HepG2 (cell line): Measurements from ENCODE around the gene DBNDD1. TPM values are rescaled to one million over a fixed set of nuclear protein-coding genes. Genes with fewer than 3 reads are reported as not detected.

Experiments
- EHMT2 ChIP-seq: fragments of 200-600 bp; sonication (generic); IDR thresholded peaks from 2 replicates; pipeline ENCODE4 v1.7.0; 2017; ENCODE audit warnings: antibody characterized with exemption, low read depth, low read length, borderline replicate concordance
- FOSL2 ChIP-seq: sonication (generic); formaldehyde crosslinking; IDR thresholded peaks from 2 replicates; pipeline ENCODE4 v1.4.0; 2020; ENCODE audit warnings: missing genetic modification reagents
- HMG20B ChIP-seq: conservative IDR thresholded peaks from 2 replicates; pipeline ENCODE4 v1.6.1; 2016; ENCODE audit warnings: missing genetic modification reagents, missing compliant biosample characterization
- KDM5A ChIP-seq: fragments of 200-600 bp; sonication (generic); IDR thresholded peaks from 2 replicates; pipeline ENCODE4 v1.7.0; 2018; ENCODE audit warnings: antibody characterized with exemption, mild to moderate bottlenecking, low read length, borderline replicate concordance
- PHF20 ChIP-seq: sonication (generic); formaldehyde crosslinking; IDR thresholded peaks from 2 replicates; pipeline ENCODE4 v1.5.0; 2020; ENCODE audit warnings: mild to moderate bottlenecking, missing genetic modification reagents
- SIN3B ChIP-seq: fragments of 150-350 bp; IDR thresholded peaks from 2 replicates; pipeline ENCODE4 v1.6.1; 2014; ENCODE audit warnings: low read length
- SKI ChIP-seq: fragments of 450-650 bp; IDR thresholded peaks from one replicate; pipeline ENCODE4 v1.6.1; 2018; ENCODE audit warnings: mild to moderate bottlenecking; ENCODE audit not compliant: partially characterized antibody
- WIZ ChIP-seq: sonication (generic); formaldehyde crosslinking; IDR thresholded peaks from 2 replicates; pipeline ENCODE4 v1.5.1; 2020; ENCODE audit warnings: mild to moderate bottlenecking, missing genetic modification reagents
- ZNF24 ChIP-seq: fragments of 450-650 bp; IDR thresholded peaks from 2 replicates; pipeline ENCODE4 v1.6.1; 2017; ENCODE audit warnings: antibody characterized with exemption, mild to moderate bottlenecking
- ZNF263 ChIP-seq: sonication (generic); formaldehyde crosslinking; IDR thresholded peaks from 2 replicates; pipeline ENCODE4 v1.4.0; 2020; ENCODE audit warnings: missing genetic modification reagents
- ZNF343 ChIP-seq: sonication (generic); formaldehyde crosslinking; IDR thresholded peaks from 2 replicates; pipeline ENCODE4 v1.4.0; 2020; ENCODE audit warnings: mild to moderate bottlenecking, missing genetic modification reagents
- ZNF724P ChIP-seq: sonication (generic); formaldehyde crosslinking; IDR thresholded peaks from 2 replicates; pipeline ENCODE4 v1.8.0; 2022; ENCODE audit warnings: missing genetic modification reagents, borderline replicate concordance
- ZNF777 ChIP-seq: sonication (generic); formaldehyde crosslinking; IDR thresholded peaks from 2 replicates; pipeline ENCODE4 v1.4.0; 2020; ENCODE audit warnings: missing genetic modification reagents
- ZNF816 ChIP-seq: sonication (generic); formaldehyde crosslinking; IDR thresholded peaks from 2 replicates; pipeline ENCODE4 v1.8.0; 2022; ENCODE audit warnings: missing genetic modification reagents, mild to moderate bottlenecking, borderline replicate concordance
- polyA plus RNA-seq, 8 experiments: library from polyadenylated mRNA; depleted of rRNA in 3 of 8; stranded (reverse) in 7 of 8; unstranded in 1 of 8; fragments of >200 nt; fragmentation: Illumina TruSeq in 4 of 8; extraction: Trizol in 4 of 8; gene quantifications; 2 replicates each; pipeline versions ENCODE4 v1.2.1 to v1.2.3, GENCODE V29; 2011 to 2016; ENCODE audit warnings: low read depth in 4 of 8, missing spikeins in 1 of 8, mixed read lengths in 1 of 8; ENCODE audit not compliant: insufficient read depth in 1 of 8
- total RNA-seq, 5 experiments: library from RNA; depleted of rRNA; stranded (reverse); fragments of >200 nt; fragmentation: Illumina TruSeq; extraction: Trizol; gene quantifications; 2 replicates each; pipeline ENCODE4 v1.2.3, GENCODE V29; 2016; ENCODE audit warnings: low read depth in 1 of 5
- TF ChIP-seq, protein P1 (sequence below): sonication (generic); formaldehyde crosslinking; IDR thresholded peaks from 2 replicates; pipeline ENCODE4 v1.4.0; 2020; ENCODE audit warnings: missing genetic modification reagents
- TF ChIP-seq, protein P2 (sequence below): sonication (generic); formaldehyde crosslinking; IDR thresholded peaks from 2 replicates; pipeline ENCODE4 v1.5.1; 2020; ENCODE audit warnings: missing genetic modification reagents, mild to moderate bottlenecking, borderline replicate concordance
- TF ChIP-seq, protein P3 (sequence below): IDR thresholded peaks from 2 replicates; pipeline ENCODE4 v1.6.1; 2016; ENCODE audit warnings: missing compliant biosample characterization, missing genetic modification reagents, borderline replicate concordance
- TF ChIP-seq, protein P4 (sequence below): sonication (generic); formaldehyde crosslinking; IDR thresholded peaks from 2 replicates; pipeline ENCODE4 v1.8.1; 2023; ENCODE audit warnings: mild to moderate bottlenecking, missing genetic modification reagents, borderline replicate concordance
- TF ChIP-seq, protein P5 (sequence below): IDR thresholded peaks from 2 replicates; pipeline ENCODE4 v1.4.0; 2020; ENCODE audit warnings: mild to moderate bottlenecking, missing genetic modification reagents
- TF ChIP-seq, protein P6 (sequence below): sonication (generic); formaldehyde crosslinking; IDR thresholded peaks from 2 replicates; pipeline ENCODE4 v1.4.0; 2020; ENCODE audit warnings: missing genetic modification reagents
- TF ChIP-seq, protein P7 (sequence below): sonication (generic); formaldehyde crosslinking; IDR thresholded peaks from 2 replicates; pipeline ENCODE4 v1.8.0; 2022; ENCODE audit warnings: mild to moderate bottlenecking, missing genetic modification reagents; ENCODE audit not compliant: insufficient replicate concordance

DBNDD1 gene
- total and polyA plus RNA-seq, 2 of the 13 experiments (the other 11 are each of a cell fraction or from before 2014, with no cell fraction given): 17.0 to 40.4 TPM

DNA sequence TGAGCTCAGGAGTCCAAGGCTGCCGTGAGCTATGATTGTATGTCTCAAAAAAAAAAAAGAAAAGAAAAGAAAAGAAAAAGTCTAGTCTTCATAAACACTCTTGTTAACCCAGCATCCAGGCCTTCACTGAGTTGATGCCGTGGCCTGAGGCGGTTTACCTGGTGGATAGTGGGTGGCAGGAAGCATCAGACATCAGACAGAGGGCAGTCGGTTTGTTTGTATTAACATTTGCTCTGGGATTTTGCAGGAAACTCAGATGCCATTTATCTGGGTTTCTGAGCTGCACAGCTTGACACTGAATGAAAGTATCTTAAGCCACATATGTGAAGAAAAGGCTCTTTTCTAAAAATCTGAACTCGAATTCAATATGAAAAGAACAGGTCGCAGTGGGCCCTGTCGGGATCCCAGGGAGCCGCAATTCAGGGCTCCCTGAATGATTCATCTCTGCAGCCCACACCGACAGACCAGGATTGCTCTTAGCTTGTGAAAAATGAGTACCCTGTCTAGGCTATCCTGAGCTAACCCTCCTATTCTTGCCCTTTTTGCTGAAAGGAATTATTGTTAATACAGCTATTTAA is 1.1 kb upstream of the DBNDD1 start (continued):
- TF ChIP-seq HMG20B (no peak), KDM5A (peak; percentile 39; the same call in 1 of the 2 replicates), ZNF724P (0 out of 2 replicates have a peak, but pooled peaks have one; percentile 25), ZNF777 (CRISPR knock-in tag) (no peak), SIN3B (no peak), PHF20 (CRISPR knock-in tag) (peak; percentile 53; the same call in 1 of the 2 replicates), ZNF263 (CRISPR knock-in tag) (peak; percentile 71; the same call in 1 of the 2 replicates), SKI (no peak), FOSL2 (CRISPR knock-in tag) (0 out of 2 replicates have a peak, but pooled peaks have one; percentile 0), EHMT2 (no peak), ZNF24 (no peak), ZNF816 (CRISPR knock-in tag) (no peak), ZNF343 (CRISPR knock-in tag) (no peak), WIZ (CRISPR knock-in tag) (no peak)
- TF ChIP-seq, protein P1, sequence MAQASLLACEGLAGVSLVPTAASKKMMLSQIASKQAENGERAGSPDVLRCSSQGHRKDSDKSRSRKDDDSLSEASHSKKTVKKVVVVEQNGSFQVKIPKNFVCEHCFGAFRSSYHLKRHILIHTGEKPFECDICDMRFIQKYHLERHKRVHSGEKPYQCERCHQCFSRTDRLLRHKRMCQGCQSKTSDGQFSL: no peak
- TF ChIP-seq, protein P2, sequence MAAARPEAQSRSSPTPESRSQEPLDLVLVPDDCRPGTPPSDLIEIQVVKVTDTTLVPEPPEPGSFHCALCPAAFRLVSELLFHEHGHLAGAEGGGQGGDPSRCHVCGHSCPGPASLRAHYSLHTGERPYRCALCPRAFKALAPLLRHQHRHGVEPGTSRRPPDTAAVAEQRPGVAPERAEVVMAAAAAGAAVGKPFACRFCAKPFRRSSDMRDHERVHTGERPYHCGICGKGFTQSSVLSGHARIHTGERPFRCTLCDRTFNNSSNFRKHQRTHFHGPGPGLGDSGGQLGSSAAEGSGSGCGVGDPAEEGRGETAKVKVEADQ: no peak
- TF ChIP-seq, protein P3, sequence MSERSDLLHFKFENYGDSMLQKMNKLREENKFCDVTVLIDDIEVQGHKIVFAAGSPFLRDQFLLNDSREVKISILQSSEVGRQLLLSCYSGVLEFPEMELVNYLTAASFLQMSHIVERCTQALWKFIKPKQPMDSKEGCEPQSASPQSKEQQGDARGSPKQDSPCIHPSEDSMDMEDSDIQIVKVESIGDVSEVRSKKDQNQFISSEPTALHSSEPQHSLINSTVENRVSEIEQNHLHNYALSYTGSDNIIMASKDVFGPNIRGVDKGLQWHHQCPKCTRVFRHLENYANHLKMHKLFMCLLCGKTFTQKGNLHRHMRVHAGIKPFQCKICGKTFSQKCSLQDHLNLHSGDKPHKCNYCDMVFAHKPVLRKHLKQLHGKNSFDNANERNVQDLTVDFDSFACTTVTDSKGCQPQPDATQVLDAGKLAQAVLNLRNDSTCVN: no peak
- TF ChIP-seq, protein P4, sequence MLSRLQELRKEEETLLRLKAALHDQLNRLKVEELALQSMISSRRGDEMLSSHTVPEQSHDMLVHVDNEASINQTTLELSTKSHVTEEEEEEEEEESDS: no peak
- TF ChIP-seq, protein P5, sequence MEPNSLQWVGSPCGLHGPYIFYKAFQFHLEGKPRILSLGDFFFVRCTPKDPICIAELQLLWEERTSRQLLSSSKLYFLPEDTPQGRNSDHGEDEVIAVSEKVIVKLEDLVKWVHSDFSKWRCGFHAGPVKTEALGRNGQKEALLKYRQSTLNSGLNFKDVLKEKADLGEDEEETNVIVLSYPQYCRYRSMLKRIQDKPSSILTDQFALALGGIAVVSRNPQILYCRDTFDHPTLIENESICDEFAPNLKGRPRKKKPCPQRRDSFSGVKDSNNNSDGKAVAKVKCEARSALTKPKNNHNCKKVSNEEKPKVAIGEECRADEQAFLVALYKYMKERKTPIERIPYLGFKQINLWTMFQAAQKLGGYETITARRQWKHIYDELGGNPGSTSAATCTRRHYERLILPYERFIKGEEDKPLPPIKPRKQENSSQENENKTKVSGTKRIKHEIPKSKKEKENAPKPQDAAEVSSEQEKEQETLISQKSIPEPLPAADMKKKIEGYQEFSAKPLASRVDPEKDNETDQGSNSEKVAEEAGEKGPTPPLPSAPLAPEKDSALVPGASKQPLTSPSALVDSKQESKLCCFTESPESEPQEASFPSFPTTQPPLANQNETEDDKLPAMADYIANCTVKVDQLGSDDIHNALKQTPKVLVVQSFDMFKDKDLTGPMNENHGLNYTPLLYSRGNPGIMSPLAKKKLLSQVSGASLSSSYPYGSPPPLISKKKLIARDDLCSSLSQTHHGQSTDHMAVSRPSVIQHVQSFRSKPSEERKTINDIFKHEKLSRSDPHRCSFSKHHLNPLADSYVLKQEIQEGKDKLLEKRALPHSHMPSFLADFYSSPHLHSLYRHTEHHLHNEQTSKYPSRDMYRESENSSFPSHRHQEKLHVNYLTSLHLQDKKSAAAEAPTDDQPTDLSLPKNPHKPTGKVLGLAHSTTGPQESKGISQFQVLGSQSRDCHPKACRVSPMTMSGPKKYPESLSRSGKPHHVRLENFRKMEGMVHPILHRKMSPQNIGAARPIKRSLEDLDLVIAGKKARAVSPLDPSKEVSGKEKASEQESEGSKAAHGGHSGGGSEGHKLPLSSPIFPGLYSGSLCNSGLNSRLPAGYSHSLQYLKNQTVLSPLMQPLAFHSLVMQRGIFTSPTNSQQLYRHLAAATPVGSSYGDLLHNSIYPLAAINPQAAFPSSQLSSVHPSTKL (CRISPR knock-in tag): 0 out of 2 replicates have a peak, but pooled peaks have one; percentile 4
- TF ChIP-seq, protein P6, sequence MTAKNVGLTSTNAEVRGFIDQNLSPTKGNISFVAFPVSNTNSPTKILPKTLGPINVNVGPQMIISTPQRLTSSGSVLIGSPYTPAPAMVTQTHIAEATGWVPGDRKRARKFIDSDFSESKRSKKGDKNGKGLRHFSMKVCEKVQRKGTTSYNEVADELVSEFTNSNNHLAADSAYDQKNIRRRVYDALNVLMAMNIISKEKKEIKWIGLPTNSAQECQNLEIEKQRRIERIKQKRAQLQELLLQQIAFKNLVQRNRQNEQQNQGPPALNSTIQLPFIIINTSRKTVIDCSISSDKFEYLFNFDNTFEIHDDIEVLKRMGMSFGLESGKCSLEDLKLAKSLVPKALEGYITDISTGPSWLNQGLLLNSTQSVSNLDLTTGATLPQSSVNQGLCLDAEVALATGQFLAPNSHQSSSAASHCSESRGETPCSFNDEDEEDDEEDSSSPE (CRISPR knock-in tag): no peak
- TF ChIP-seq, protein P7, sequence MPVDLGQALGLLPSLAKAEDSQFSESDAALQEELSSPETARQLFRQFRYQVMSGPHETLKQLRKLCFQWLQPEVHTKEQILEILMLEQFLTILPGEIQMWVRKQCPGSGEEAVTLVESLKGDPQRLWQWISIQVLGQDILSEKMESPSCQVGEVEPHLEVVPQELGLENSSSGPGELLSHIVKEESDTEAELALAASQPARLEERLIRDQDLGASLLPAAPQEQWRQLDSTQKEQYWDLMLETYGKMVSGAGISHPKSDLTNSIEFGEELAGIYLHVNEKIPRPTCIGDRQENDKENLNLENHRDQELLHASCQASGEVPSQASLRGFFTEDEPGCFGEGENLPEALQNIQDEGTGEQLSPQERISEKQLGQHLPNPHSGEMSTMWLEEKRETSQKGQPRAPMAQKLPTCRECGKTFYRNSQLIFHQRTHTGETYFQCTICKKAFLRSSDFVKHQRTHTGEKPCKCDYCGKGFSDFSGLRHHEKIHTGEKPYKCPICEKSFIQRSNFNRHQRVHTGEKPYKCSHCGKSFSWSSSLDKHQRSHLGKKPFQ: peak; percentile 38
